Measurements from ENCODE around the gene COX14. TPM values are rescaled to one million over a fixed set of nuclear protein-coding genes. Genes with fewer than 3 reads are reported as not detected.
A peak's percentile ranks its signal among the peaks of the same experiment; 100 is the strongest.
"Not testable (repeated sequence)": the region's sequence is repeated elsewhere in the genome, so short reads cannot be mapped to it uniquely, and the experiment has no call there.

The COX14 gene
- total RNA-seq, 1 experiment from 2014 or later, result 59.1 TPM

DNA sequence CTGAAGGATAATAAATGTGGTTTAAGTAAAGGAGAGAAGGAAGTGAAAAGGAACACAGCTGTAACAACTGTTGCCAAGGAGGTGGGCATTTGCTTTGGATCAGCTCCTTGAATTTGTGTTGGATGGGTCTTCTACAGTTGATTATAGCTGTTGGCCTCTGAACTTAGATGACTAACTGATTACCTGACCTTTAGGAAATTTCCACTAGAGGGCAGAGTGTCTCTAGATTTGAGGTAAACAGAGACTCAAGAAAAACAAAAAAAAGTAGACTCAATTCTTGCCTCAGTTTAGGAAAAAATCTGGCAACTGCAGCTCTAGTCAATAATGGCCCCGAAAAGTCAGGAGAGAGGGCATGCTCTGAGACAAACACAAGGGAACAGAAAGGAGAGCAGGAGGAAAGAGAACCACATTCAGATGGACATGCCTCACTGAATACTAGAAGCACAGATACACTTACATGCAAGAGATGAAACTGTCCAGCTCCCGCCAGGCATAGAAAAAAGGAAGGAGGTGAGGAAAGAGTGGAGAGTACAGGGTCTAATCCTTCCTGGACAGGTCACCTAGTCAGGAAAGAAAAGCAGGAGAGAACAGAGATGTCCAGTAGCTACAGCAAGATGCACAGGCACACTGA is 20.6 kb downstream of the COX14 start:
- peak; percentile 74 for DNase-seq (ENCODE audit: low spot score)
- in situ Hi-C loops (cut with HindIII; ENCODE audit: low sequenced_read_pairs), result no loop called here

DNA sequence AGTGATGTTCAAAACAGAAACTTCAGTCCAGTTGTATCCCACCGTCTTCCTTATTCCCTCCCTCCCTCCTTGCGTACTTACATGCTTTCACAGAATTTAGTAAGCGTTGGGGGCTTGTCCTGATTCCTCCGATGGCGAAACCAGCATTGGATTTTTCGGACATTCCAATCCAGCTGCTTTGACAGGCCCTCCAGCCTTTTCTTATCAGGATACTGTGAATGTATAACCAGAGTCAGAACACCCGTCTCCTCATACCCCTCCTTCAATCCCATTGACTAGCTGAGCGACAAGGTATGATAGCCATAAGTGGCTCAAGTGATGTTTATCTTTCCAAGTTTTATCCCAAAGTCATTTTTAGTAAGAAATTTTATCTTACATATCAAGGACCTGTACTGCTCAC is 31.0 kb downstream of the COX14 start:
- DNase-seq (ENCODE audit: low spot score), result no peak
- in situ Hi-C loops (cut with HindIII; ENCODE audit: low sequenced_read_pairs), result no loop called here

DNA sequence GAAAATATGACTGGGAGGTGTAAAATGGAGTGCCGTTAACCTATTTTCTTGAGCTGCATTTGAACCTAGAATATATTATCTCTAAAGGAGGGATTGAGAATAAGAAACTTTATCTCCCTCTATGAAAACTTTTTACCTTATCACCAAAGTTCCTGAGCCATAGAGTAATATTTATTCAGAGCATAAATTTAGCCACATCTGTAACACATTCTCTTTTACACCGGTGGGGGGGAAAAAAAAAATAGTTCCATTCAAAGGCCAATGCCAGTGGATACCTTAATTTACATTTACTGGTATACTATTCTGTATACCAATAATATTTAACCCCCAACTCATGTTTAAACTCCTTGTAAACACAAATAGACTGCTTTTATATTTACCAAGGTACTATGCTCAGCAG is 33.4 kb downstream of the COX14 start:
- in situ Hi-C loops (cut with HindIII; ENCODE audit: low sequenced_read_pairs), result no loop called here
- no peak for DNase-seq (ENCODE audit: low spot score)

DNA sequence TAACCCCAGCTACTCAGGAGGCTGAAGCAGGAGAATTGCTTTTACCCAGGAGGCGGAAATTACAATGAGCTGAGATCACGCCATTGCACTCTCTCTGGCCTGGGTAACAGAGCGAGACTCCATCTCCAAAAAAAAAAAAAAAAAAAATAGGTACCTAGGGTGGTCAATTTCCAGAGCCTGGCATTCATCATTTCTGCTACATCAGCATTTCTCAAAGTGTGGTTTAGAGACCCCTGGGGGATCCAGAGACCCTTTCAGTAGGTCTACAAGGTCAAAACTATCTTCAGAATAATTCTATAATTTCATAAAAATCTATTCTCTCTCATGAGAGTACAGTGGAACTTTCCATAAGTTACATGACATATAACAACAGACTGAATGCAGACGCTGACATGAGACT is 35.2 kb downstream of the COX14 start:
- DNase-seq (ENCODE audit: low spot score), result no peak
- in situ Hi-C loops (cut with HindIII; ENCODE audit: low sequenced_read_pairs), result no loop called here

DNA sequence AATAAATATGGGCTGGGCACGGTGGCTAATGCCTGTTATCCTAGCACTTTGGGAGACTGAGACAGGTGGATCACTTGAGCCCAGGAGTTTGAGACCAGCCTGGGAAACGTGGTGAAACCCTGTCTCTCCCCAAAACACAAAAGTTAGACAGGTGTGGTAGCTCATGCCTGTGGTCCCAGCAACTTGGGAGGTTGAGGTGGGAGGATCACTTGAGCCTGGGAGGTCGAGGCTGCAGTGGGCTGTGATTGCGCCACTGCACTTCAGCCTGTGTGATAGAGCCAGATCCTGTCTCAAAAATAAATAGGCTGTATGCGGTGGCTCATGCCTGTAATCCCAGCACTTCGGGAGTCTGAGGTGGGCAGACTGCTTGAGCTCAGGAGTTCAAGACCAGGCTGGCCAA is 36.0 kb downstream of the COX14 start:
- DNase-seq (ENCODE audit: low spot score); in situ Hi-C loops (cut with HindIII; ENCODE audit: low sequenced_read_pairs): not testable (repeated sequence)

DNA sequence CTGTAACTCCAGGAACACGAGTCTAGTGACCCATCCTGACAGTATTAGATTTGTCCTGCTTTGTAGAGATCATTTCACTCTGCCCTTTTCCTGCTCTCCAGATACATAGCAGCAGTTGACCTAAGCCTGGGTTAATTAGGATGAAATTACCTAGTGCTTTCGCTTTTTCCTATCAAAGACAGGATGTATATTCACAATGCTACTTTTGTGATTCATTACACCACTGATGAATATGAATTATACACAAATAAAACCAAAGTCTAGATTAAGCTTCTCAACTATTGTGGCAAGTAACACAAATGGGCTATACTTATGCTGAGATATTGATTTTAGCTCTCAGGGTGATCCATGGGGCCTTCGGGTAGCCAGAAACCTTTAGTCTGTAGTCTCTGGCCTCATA is 37.3 kb downstream of the COX14 start:
- no peak for DNase-seq (ENCODE audit: low spot score)
- in situ Hi-C loops (cut with HindIII; ENCODE audit: low sequenced_read_pairs), result no loop called here

DNA sequence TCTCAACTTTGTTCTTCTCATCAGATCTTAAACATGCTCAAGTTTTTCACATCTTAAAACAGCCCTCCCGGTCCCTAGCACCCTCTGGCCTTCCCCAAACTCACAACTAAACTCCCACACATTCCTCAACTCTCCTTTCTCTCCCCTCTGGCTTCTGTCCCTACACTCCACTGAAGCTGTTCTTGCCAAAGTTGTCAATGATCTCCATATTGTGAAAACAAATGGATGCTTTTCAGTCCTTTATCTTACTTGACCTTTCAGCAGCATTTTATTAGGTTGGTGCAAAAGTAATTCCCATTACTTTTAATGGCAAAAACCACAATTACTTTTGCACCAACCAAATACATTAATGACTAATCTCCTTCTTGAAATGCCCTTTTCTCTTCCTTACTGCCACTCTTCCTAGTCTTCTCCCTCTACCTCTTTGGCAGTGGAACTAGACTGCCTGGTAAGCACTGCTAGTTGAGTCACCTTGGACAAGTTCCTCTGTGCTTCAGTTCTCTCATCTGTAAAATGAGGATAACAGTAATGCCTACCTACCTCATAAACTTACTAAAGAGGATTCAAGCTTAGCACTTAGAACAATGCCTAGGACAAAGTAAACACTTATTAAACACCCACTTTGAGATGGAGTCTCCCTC is 39.1 kb downstream of the COX14 start:
- DNase-seq (ENCODE audit: low spot score), result no peak
- in situ Hi-C loops (cut with HindIII; ENCODE audit: low sequenced_read_pairs), result no loop called here

DNA sequence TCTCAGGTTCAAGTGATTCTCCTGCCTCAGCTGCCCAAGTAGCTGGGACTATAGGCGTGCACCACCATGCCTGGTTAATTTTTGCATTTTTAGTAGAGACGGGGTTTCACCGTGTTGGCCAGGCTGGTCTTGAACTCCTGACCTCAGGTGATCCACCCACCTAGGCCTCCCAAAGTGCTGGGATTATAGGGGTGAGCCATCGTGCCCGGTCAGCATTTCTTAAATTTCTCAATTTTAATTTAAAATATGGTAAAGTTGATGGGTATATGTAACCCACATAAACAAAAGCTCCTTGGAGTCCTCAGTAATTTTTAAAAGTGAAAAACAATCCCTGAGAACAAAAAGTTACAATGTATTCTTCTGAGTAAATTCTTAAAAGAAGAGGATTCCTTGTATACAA is 42.9 kb downstream of the COX14 start:
- in situ Hi-C loops (cut with HindIII; ENCODE audit: low sequenced_read_pairs); DNase-seq (ENCODE audit: low spot score): not testable (repeated sequence)

DNA sequence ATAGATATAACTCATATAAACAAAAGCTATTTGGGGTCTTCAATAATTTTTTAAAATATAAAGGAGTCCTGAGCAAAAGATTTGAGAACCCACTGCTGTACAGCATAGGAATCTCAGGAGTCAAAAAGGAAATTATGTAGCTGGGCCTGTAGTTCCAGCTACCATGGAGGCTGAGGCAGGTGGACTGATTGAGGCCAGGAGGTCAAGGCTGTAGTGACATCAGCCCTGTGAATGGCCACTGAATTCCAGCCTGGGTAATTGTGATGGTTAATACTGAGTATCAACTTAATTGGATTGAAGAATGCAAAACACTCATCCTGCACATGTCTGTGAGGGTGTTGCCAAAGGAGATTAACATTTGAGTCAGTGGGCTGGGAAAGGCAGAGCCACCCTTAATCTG is 44.6 kb downstream of the COX14 start:
- DNase-seq (ENCODE audit: low spot score), result no peak
- in situ Hi-C loops (cut with HindIII; ENCODE audit: low sequenced_read_pairs), result no loop called here

DNA sequence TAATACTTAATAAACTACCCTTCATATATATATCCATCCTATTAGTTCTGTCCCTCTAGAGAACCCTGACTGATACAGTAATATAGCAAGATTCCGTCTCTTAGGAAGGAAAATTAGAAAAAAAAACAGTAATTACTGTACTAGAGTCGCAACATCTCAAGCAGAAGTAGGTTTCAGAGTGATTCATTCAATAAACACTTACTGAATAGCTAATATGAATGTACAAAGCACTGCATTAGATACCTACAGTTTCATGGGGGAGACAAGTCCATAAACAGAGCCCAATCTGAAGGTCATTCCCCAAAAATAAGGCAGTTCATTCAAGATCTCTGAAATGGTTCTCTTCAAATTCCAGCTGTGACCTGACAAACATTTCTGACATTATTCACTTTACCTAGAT is 45.2 kb downstream of the COX14 start:
- DNase-seq (ENCODE audit: low spot score), result no peak
- in situ Hi-C loops (cut with HindIII; ENCODE audit: low sequenced_read_pairs), result no loop called here

DNA sequence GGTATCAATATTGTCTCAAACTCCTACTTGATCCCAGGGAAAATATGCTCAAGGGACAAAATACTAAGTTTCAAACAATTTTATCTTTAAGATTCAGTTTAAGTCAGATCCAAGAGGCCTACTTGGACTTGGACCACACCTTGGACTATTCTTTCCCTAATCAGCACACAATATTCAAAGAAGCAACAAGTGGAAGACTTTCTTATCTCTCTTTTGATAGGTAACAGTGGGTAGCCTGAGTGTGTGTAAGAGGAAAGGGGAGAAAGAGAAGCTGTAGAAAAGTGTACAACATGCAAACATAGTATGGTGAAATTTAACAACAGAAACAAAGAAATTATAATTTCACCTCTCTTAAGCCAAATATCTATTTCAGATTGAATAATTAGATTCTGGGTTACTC is 48.6 kb downstream of the COX14 start:
- in situ Hi-C loops (cut with HindIII; ENCODE audit: low sequenced_read_pairs), result no loop called here

DNA sequence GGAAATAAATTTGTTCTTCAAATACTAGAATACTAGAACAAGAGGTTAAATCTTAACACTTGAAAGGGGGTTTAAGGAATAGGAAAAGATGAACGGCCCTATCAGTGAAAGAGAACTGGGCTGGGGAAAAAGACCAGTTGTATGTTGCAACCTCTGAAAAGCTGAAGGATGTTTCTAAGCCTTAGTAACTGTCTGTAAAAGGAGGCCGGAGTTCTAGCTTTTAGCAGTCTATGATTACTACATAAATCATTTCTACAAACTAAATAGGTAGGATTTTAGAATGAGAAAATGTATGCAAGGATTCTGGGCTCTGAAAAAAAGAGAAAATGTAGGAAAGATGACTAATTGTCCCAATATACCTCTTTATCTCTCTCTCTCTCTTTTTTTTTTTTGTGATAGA is 50.2 kb downstream of the COX14 start:
- in situ Hi-C loops (cut with HindIII; ENCODE audit: low sequenced_read_pairs), result no loop called here
- no peak for DNase-seq (ENCODE audit: low spot score)

More for the DNA sequence above, 48.6 kb downstream of the COX14 start:
- DNase-seq (ENCODE audit: low spot score), result no peak

DNA sequence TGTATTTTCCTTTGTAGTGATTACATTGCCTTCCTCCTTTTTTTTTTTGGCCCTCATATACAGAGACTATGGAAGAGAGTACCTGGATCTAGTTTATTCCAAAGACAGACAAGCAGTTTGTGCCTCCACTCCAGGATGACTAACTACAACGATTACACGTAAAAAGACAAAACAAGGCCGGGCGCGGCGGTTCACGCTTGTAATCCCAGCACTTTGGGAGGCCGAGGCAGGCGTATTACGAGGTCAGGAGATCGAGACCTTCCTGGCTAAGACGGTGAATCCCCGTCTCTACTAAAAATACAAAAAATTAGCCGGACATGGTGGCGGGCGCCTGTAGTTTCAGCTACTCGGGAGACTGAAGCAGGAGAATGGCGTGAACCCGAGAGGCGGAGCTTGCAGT is 52.9 kb downstream of the COX14 start:
- in situ Hi-C loops (cut with HindIII; ENCODE audit: low sequenced_read_pairs), result no loop called here
- DNase-seq (ENCODE audit: low spot score), result no peak

DNA sequence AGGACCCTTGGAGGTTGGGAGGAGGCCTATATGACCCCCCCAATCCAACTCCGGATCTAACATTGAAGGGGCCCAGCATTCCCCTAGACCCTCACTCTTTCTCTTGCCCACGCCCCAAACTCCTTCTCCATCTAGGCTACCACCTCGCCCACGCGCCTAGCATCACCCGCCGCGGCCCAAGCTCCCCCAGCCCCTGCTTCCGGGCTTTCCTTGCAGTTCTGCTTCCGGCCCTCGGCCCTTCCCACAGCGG is 54.7 kb downstream of the COX14 start:
- in situ Hi-C loops (cut with HindIII; ENCODE audit: low sequenced_read_pairs), result no loop called here
- DNase-seq (ENCODE audit: low spot score), result no peak

DNA sequence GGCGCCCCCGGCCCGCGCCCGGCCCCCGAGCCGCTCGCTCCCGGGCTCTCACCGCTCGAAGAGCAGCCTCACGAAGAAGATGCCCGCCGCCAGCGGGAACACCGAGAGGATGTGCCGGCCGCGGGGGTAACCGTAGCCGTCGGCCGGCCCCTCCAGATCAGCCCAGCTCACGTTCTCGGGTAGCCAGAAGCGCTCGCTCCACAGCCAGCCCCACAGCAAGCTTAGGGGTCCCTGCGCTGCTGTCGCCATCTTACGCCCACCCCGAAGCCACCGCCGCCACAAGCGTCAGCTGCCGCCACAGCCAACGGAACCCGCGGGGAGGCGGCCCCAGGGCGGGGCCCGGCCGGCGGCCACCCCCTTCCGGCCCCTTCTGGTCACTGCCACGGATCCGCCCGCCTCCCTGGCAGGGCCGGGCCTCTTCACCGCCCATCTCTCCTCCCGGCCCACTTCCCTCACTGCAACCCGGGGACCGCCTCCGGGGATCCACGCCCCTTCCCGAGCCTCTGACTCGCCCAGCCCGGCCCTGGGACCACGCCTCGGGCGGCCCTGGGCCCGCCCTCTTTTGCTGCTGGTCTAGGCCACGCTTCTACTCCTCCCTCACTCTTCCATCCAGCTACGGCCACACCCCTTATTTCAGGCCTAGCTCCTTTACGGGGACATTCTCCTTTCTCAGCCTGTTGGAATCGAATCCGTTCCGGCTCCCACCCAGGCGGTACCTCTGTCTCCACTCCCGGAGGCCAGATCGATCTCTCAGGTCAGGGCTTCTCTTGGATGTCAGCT is 55.2 kb downstream of the COX14 start, which contains the start of gene CERS5:
CERS5 (minus strand) TSS at position 321 of the 780 bp plus-strand sequence; CDS start at position 249, 72 bp downstream.
- in situ Hi-C loops (cut with HindIII; ENCODE audit: low sequenced_read_pairs), result no loop called here

More for the DNA sequence above, 55.2 kb downstream of the COX14 start, which contains the start of gene CERS5:
- peak; percentile 96 for DNase-seq (ENCODE audit: low spot score)

Other genes starting within 250 kb of the COX14 start
- gene FAIM2, start 208.3 kb upstream of the COX14 start, total RNA-seq (2014; rRNA removed; shearing (Covaris generic)), result not detected in 2 replicates
- gene AQP2, start 161.5 kb upstream of the COX14 start, total RNA-seq (2014; rRNA removed; shearing (Covaris generic)), result not detected in 2 replicates
- gene AQP5, start 150.4 kb upstream of the COX14 start, total RNA-seq (2014; rRNA removed; shearing (Covaris generic)), result not detected in 2 replicates
- 0.37 and 1.6 TPM in 2 replicates for gene AQP6, start 139.3 kb upstream of the COX14 start, total RNA-seq (2014; rRNA removed; shearing (Covaris generic))
- gene RACGAP1, start 86.7 kb upstream of the COX14 start, total RNA-seq (2014; rRNA removed; shearing (Covaris generic)), result 115 and 125 TPM in 2 replicates
- gene ASIC1, start 54.6 kb upstream of the COX14 start, total RNA-seq (2014; rRNA removed; shearing (Covaris generic)), result 9.2 and 13.1 TPM in 2 replicates
- 39.1 and 68.1 TPM in 2 replicates for gene SMARCD1, start 26.9 kb upstream of the COX14 start, total RNA-seq (2014; rRNA removed; shearing (Covaris generic))
- gene GPD1, start 8.2 kb upstream of the COX14 start, total RNA-seq (2014; rRNA removed; shearing (Covaris generic)), result not detected in 2 replicates
- gene CERS5, start 55.1 kb downstream of the COX14 start, total RNA-seq (2014; rRNA removed; shearing (Covaris generic)), result 51.0 and 56.0 TPM in 2 replicates
- 14.5 and 33.7 TPM in 2 replicates for gene LIMA1, start 171.3 kb downstream of the COX14 start, total RNA-seq (2014; rRNA removed; shearing (Covaris generic))